Activated CD4-positive, alpha-beta T cell treated with anti-CD3 and anti-CD28 coated beads, Interleukin-2, Interleukin-4, amounts not matched to agents 100 ng/mL and 50 ng/mL, durations not matched to agents 16 hours and 8 hours (primary cell): ENCODE data around the gene PPFIBP1.
"Not testable (repeated sequence)": the region's sequence is repeated elsewhere in the genome, so short reads cannot be mapped to it uniquely, and the experiment has no call there.

Experiments used
- DNase-seq: peaks from one replicate; pipeline ENCODE4 v3.0.0-alpha.2; 2020; ENCODE audit warnings: low spot score

Gene PPFIBP1

DNA sequence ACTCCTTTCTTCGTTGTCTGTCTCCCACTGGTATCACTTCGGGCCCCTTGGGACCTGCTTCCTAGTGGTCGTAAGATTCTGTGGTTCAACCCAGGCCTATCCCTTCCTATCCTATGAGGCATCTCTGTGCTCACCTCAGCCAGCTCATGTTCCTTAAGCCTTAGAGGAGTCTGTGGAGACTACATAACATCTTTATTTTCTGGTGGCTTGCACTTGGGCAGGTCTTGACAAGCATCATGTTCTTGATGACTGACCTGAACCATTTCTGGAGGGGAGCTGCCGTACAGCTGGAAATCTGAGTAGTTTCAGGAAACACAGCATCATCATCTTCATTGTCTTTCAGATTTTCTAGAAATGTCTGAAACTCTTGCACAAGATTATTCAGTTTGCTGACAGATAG is 69.3 kb downstream of the PPFIBP1 start:
- DNase-seq: no peak

DNA sequence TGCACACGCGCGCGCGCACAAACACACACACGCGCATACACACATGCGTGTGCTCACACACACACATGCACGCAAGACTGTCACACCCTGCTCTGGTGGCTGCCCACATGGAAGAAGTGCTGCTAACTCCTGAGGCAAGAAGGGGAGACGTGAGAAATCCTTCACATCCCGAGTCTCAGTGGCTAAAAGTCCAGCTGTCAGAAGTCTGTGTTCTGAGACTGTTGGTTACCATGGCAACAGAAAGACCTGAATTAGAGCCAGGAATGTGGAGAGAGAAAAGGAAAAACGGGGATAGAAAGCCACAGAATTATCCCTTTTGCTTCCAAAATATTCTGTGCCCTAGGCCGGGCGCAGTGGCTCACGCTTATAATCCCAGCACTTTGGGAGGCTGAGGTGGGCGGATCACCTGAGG is 71.2 kb downstream of the PPFIBP1 start:
- no peak for DNase-seq

DNA sequence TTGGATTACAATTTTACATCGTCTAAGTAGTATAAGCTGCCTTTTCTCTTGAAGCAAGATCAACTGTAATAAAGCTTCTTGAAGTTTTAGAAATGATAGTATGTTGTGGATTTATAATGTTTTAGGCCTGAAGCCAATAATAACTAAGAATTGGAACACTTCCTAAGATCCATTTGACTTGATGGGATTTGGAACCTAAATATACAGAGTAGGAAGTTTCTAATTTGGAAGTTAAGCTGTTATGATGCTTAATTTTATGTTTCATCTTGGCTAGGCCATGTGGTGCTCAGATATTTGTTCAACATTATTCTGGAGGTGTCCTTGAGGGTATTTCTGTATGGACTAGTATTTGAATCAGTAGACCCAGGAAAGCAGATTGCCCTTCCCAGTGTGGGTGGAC is 74.9 kb downstream of the PPFIBP1 start:
- DNase-seq: not testable (repeated sequence)

DNA sequence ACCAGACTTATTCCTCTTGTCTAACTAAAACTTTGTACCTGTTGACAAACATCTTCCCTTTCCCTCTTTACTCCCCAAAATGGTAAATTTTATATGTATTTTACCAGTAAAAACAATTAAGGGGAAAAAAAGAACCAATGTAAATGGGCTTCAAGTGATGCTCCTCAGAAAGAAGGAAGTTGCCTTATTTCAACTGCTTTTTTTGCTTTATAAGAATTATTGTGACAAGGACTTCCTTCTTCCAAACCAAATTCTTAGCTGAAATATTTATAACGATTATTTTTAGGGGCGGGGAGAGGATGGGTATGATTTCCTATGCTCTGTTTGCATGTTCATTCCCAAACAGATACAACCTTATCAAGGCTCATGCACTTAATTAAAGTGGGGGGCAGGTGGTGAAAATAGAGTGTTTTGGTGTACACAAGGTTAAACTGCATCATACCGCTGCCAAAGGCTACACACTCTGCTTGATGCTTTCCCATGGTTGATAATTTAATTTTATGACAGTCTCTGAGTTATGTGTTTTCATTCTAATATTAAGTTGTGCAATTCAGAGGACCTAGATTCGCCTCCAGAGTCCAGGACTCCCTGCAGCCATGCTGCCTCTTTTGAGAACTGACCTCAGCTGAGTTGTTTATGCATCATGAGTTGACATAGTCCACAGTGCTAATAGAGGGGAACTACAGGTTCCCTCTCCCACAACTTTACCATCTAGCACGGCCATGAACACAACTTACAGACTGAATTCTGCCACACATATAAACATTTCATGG is 77.2 kb downstream of the PPFIBP1 start:
- DNase-seq: not testable (repeated sequence)

DNA sequence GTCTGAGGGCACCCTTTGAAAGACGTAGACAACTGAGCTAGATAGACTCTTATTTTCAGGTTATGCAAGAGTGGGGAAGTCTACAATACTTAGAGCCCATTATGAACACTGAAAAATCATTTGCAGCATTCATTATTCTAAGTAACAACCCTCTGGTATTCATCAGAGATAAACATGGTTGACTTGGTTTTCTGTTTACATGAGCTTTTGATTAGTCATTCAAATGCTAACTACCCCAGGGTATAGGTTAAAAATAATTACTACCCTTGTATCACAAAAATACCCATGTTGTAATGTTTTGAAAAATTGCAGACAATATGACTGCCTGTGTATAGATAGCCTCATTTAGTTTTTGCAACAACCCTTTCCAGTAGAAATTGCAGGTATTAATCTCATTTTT is 78.5 kb downstream of the PPFIBP1 start:
- no peak for DNase-seq

DNA sequence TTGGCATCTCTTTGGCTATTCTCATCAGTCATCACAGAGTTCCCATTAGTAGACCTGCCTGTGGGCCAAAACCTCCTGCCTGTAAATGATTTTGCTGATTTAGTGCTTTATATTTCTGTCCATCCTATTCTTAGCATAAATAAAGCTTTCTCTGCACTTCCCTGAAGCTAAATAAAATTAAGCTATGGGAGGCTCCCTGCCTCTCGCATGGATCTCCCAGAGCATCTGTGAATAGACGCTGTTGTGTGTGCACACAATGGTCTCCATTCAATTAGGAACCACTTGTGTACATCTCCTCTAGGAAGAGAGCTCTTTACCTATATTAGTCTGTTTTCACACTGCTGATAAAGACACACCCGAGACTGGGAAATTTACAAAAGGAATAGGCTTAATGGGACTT is 80.4 kb downstream of the PPFIBP1 start:
- DNase-seq: no peak

DNA sequence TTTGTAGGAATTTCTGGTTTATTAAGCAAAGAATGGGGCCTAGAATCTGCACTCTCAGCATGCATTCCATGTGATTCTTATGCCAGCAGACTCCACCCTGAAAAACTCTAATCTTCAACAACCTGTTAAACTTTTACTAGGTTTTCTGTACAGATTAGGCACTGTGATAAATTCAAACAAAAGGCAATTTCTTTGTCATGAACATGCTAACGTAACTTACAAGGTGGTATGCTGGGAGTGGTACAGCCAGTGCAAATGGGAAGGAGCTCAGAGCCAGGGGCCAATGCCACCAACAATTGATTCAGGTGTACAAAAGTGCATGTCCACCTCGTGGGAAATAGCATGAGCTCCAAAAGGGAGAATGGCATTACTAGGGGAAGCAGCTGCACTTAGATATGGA is 83.0 kb downstream of the PPFIBP1 start:
- no peak for DNase-seq

DNA sequence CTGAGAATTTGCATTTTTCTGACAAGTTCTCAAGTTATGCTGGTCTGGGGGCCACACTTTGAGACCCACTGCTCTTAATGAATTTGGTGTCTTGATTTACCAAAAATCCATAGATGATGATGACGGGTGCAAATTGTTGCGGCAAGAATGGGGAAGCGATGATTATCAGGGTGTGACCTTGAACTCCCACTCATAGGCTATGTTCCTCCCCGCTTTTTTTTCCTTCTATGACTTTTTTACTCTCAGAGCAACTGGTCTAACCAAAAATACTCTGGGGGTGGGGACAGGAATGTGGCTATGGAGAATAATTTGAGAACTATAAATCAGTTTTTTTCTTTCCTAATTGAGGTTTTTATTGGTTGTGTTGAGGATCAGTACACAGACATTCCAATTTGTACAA is 83.6 kb downstream of the PPFIBP1 start:
- no peak for DNase-seq

DNA sequence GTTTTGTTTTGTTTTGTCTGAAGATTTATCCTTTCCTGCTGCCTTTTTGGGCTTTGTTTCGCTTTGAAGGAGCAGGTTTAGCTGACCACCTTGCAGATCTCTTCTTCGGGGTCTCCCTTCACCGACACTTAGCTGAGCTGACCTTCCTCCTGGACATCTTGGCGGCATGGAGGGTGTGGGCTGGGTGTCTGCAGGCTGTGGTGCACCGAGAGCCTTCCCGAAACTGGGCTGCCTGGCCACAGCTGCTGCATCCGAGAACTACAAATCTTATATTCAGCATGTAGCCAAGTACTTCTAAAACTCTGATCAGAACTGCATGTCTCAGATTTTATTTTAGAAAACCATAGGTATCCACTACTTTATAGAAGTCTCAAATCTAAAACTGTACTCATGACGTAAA is 84.9 kb downstream of the PPFIBP1 start:
- DNase-seq: no peak

DNA sequence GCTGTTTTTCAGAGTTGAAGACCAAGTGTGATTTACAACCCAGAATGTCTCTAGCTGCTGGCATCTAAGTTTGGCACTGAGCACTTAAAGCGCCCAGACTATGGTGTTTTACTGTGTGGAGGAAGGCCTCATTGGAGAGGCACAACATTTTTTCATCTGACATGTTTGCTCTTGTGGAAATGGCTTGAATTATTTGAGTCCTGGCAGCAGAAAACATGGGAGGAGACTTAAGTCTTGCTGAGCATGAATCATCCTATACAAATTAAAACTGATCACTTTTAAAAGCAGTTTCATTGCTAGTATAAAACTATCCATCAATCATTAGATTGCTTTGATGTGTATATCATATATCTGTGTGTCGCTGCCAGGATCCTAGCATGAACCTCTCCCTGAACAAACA is 86.4 kb downstream of the PPFIBP1 start:
- DNase-seq: no peak

DNA sequence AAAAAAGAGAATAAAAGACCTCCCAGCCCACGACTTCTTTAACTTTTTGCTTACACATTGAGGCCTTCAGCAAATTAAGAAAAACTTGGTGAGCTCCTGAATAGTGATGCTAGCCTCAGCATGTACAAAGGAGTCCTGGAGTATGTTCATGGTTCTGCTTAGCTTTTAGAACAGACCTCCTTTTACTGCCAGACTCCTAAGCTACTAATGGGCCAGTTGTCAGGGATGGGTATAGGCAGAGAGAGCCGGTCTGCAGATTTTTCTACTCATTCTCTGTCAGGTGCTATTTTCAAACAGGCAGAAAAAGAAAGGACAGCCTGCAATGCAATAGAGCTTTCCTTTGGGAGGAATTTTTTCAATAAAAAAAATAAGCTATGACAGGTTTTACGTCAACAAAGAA is 90.4 kb downstream of the PPFIBP1 start:
- no peak for DNase-seq

DNA sequence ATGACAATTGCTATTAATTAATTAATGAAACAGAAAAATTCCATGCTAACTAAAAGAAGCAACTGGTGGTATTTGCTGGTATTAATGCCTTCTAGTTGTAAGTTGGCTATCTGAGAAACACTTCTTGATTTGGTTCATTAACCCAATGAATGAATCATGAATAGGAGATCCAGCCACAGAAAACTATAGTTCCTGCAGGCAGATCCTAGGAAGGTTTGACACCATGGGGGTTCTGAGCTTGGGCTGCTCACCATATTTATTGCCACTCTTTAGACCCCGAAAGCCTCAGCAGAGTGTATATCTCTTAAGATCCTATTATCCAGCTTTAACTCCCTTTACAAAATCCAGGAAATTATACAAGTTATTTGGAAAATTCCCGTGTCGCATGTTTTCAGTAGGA is 90.9 kb downstream of the PPFIBP1 start:
- DNase-seq: no peak

DNA sequence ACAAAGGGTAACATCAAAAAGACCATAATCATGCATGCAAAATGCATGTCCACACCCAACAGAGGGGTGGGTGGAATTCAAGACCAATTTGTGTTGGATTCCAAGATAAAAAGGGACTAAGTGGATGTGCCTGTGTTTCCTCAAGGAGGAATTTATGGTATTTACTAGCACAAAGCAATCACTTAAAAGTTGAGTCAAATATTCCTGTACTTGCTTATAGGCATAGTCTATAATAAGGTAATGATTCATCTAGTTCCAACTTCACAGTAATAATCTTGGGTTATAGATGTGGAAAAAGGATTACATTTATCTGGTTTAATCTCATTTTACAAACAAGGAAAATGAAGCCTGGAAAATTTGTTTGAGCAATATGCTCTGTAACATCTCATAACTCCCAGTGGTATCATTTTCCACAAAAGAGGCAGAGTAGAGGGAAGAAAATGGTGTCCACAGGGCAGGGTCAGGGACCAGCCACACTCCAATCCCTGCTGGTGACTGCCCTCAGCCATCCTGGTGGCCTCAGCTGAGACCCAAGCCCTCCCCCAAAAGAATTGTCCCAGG is 91.4 kb downstream of the PPFIBP1 start:
- DNase-seq: no peak

DNA sequence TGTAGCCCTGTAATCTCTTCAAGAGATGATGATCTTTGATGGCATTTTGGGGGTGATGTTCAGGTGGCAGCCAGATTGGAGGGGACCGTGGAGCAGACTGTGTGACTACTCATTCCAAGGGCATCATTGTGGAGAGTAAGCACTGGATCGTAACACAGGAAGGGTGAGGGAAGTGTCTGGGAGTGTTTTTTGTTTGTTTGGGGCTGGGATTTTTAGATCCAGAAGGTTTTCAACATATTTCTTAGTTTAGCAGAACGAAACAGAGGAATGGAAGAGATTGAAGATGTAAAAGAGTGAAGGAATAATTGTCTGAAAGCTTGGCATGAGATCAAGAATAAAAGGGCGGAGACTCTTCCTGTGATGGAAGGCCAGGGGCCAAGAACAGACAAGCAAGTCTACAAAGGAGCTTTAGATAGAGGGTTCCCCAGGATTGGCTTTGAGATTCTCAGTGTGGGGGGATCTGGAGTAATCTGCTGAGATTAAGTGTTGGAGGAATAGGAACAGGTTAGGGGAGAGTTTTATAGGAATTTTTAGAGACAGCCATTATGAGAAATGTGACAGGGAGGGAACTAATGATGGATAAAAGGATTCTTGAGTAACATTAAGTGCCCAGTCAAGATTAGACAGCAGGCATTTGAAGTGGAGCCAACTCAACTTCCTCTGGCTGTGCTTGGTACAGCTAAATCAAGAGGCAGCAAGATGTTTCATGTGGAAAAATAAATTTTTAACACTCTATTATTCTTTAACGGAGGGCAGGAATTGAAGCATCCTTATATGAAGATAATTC is 92.5 kb downstream of the PPFIBP1 start:
- DNase-seq: no peak

DNA sequence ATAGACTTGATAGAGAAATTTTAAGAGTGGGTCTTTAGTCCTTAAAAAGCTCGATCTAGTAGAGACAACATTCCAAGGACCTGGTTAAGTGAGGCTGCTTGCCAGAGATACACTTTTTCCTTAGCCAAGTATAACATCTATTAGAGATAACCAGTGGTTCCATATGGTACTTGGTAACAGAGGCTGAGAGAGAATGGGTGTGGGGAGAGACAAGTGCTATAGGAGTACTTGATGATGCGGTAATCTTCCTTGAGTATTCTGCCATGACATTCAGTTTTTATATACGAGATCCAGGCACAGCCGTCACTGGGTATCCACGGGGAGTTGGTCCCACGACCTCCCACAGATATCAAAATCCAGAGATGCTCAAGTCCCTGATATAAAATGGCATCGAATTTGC is 94.8 kb downstream of the PPFIBP1 start:
- no peak for DNase-seq

DNA sequence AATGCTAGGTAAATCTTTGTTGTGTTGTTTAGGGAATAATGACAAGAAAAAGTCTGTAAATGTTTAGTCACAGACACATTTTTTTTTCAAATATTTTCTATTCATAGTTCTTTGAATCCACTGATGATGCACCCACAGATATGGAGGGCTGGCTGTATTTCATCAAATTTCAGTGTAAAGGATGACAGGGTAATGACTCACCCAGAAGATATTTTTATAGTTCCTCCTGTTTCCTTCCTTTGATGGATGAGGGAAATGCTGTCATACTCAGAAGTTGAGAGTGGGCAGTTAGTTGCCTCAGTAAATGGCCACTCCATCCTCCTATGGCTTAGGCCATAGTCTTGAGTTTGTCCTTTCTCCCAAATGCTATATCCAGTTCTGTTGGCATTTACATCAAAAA is 95.3 kb downstream of the PPFIBP1 start:
- DNase-seq: peak; percentile 6

DNA sequence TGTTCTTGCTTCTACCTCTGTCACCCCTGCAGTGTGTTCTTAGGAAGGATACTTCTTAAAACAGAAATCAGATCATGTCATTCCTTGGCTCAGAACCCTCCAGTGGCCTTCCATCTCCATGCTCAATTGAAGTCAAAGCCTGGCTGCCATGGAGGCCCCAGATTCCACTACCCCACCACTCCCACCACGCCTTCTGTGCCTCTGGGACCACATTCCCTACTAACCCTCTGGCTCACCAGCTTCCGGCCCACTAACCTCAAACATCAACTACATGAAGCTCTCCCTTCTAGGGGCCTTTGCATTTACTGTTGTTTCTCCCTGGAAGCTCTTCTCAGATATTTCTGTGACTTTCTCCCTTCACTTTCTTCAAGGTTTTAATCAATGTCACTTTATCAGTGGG is 96.1 kb downstream of the PPFIBP1 start:
- DNase-seq: no peak

DNA sequence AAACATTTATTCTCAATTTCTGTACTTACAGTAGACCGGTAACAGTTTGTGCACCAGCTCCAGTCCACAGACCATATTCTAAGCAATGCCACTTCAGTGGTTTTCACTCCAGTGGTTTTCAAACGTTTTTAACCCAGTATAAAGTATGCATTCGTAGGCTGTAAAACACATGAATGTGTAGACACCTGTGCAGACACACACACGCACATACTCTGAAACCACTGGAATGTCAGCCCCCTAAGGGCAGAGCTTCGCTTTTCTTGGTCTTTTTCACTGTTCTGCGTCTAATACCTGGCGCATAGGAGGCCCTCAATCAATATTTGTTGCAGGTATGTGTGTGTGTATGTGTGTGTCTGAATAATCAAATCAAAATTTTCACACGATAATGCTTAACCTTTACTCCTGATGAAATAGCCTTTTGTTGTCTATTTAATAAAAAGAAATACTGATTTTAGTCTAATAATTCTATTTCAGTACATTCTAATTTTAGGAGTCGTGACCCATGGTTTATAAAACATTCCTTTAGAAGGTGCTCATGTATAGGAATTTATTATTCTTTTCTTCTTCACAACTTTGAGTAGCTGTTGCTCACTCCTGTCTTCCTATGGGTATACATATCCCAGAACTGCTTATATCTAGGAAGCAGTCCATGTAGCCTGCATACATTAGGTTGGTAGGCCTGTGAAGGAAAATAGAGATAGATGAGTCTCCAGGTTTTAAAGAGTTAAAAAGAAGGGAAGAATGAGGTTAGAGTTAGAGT is 98.6 kb downstream of the PPFIBP1 start:
- DNase-seq: no peak

DNA sequence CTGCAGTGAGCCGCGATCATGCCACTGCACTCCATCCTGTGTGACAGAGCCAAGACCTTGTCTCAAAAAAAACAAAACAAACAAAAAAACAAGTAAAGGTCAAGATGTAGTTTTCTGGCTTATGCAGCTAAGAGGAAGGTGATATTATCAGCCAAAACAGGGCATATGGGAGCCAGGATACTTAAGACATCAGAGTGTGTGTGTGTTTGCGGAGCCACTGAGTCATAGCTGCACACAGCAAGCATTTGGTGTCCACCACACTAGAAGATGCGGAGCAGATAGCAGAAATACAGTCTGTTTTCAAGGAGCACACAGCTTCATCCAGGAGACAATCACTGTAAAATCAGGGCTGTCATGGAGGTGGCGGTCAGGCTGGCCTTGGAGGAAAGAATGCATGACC is 99.6 kb downstream of the PPFIBP1 start:
- DNase-seq: no peak

DNA sequence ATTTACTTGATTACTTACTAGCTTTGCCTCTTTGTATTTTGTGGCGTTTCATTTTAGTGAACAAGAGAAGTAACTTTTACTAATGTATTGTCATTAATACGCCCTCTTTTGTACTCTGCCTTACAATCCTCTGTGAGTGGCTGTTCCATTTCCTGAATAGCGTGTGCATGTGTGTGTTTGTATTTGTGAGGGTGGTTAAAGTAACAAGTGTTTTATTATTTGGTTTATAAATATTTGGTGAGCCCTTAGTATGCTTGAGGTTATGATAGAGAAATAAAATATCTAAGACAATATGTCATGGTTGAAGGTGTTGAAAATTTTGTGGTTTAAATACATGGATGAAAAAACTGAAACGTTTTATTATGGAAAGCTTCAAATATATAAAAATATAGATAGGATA is 100.6 kb downstream of the PPFIBP1 start:
- DNase-seq: no peak

DNA sequence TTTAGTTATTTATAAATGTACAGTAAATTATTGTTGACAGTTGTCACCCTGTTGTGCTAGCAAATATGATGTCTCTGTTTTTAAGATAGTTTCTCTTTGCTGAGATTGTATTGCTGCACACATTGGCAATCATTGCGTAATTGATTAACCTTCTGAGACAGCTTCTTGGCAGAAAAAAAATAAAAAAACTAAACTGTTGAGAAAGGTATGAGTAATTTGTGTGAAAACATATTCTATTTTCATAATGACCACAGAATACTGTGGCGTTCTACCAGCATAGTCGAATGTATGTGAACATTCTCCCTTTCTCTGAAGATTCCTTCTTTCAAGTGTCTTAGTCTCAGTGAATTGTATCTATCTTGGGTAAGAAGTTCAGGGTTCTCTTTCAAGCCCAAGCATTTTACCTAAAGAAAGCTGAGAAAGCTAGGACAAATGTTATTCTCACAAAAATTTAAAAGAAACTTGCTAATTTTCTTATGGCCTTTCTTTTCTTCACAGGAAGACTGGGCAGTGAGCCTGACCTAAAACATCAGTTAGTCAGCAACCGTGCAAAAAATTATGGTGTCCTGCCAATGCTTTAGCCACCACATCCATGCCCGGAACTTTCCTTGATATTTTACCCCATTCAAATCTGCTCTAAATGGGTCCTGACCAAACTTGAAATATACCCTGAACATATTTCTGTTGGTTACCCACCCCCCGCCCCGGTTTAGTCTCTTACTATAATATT is 103.3 kb downstream of the PPFIBP1 start:
- peak; percentile 49 for DNase-seq
